SKM-1 (cell line): ENCODE measurements around the gene SP140.
A peak's percentile ranks its signal among the peaks of the same experiment; 100 is the strongest.
"Not testable (repeated sequence)": the region's sequence is repeated elsewhere in the genome, so short reads cannot be mapped to it uniquely, and the experiment has no call there.

Source experiments
- DNase-seq: peaks from one replicate; lab custom pipeline; 2025; ENCODE audit not compliant: unreplicated experiment; lab: John Stamatoyannopoulos, UW

SP140 gene

GRCh38 chr2:230225486-230225885 is at the start of gene SP140:
SP140 (plus strand) TSS chr2:230225736; CDS start chr2:230225845, 109 bp downstream.
- DNase-seq, result no peak

GRCh38 chr2:230176996-230177395 is 48.5 kb upstream of the SP140 start:
- DNase-seq, result no peak

GRCh38 chr2:230178546-230179485 is 46.7 kb upstream of the SP140 start:
- no peak for DNase-seq

- no peak for DNase-seq
Observed at GRCh38 chr2:230179907-230180306, 45.6 kb upstream of the SP140 start.

- no peak for DNase-seq
Observed at GRCh38 chr2:230181195-230181594, 44.3 kb upstream of the SP140 start.

GRCh38 chr2:230184727-230185578 is 40.6 kb upstream of the SP140 start:
- no peak for DNase-seq

GRCh38 chr2:230202430-230203109 is 23.0 kb upstream of the SP140 start:
- no peak for DNase-seq

GRCh38 chr2:230203110-230203676 is 22.3 kb upstream of the SP140 start:
- DNase-seq, result no peak

GRCh38 chr2:230205034-230205433 is 20.5 kb upstream of the SP140 start:
- no peak for DNase-seq

- DNase-seq, result no peak
Observed at GRCh38 chr2:230205721-230206120, 19.8 kb upstream of the SP140 start.

- DNase-seq, result no peak
Observed at GRCh38 chr2:230208576-230208975, 17.0 kb upstream of the SP140 start.

GRCh38 chr2:230209422-230210051 is 16.0 kb upstream of the SP140 start:
- DNase-seq, result peak; percentile 33

GRCh38 chr2:230216489-230216888 is 9.0 kb upstream of the SP140 start:
- DNase-seq, result no peak

- no peak for DNase-seq
Observed at GRCh38 chr2:230217424-230217823, 8.1 kb upstream of the SP140 start.

- DNase-seq, result peak; percentile 63
Observed at GRCh38 chr2:230218421-230218820, 7.1 kb upstream of the SP140 start.

- peak; percentile 77 for DNase-seq
Observed at GRCh38 chr2:230219419-230220331, 5.9 kb upstream of the SP140 start, which contains the start of gene SP110. SP110 (minus strand) TSS chr2:230219984; CDS start chr2:230216927, 3,057 bp downstream.

- DNase-seq, result no peak
Observed at GRCh38 chr2:230220347-230220969, 5.1 kb upstream of the SP140 start.

- DNase-seq, result no peak
Observed at GRCh38 chr2:230221493-230221892, 4.0 kb upstream of the SP140 start.

- not testable (repeated sequence) for DNase-seq
Observed at GRCh38 chr2:230222829-230223228, 2.7 kb upstream of the SP140 start.
